H1 (cell line): ENCODE measurements around the gene PLTP. TPM values are rescaled to one million over a fixed set of nuclear protein-coding genes. Genes with fewer than 3 reads are reported as not detected.

Experiments
- BRCA1 ChIP-seq: IDR thresholded peaks from 2 replicates; pipeline ENCODE4 v1.6.1; 2012; ENCODE audit warnings: low read depth, low read length, improper control_type of control experiment
- polyA plus RNA-seq, 7 experiments: library from polyadenylated mRNA; depleted of rRNA in 3 of 7; stranded (reverse) in 5 of 7; unstranded in 2 of 7; fragments of >200 nt in 5 of 7; fragments of 200-250 nt in 2 of 7; gene quantifications; 1 replicate in 5 of 7; 2 replicates in 1 of 7; 4 replicates in 1 of 7; pipeline versions ENCODE4 v1.2.1 to v1.2.3, GENCODE V29; 2011 to 2013; ENCODE audit warnings: missing spikeins in 2 of 7, mixed read lengths in 2 of 7
- total RNA-seq: library from RNA; stranded (reverse); fragmentation: NEBNext Ultra II Directional; extraction: Animal tissue kit (Norgen Biotek cat#: 25700); gene quantifications from 2 replicates; pipeline ENCODE4 v1.2.1, GENCODE V29; 2021

The PLTP gene
- total and polyA plus RNA-seq, 2 of the 8 experiments (the other 6 are each of a cell fraction or from before 2014, with no cell fraction given): 120 to 194 TPM

- TF ChIP-seq BRCA1: no peak
Measured at GRCh38 chr20:45857114-45857881, 54.7 kb downstream of the PLTP start, which contains the start of the genes ACOT8 and ZSWIM3 (continued).
